GM19324 (cell line): Measurements from ENCODE around the gene TIPARP.

Experiments used
- ATAC-seq: cut with Tn5 transposase; IDR thresholded peaks from one replicate; pipeline ENCODE4 v1.9.1; 2021; ENCODE audit warnings: mild to moderate bottlenecking, moderate library complexity; ENCODE audit not compliant: unreplicated experiment, low FRiP score

The TIPARP gene

GRCh38 chr3:156674046-156674910, at the start of gene TIPARP:
TSS of gene TIPARP (plus strand) at chr3:156674590. CDS start at chr3:156677698, 3,108 bp downstream.
- peak; percentile 90 for ATAC-seq

GRCh38 chr3:156626104-156626503, 48.3 kb upstream of the TIPARP start:
- ATAC-seq, result no peak

GRCh38 chr3:156627946-156628569, 46.3 kb upstream of the TIPARP start:
- no peak for ATAC-seq

- ATAC-seq, result no peak
Measured at GRCh38 chr3:156628836-156629618, 45.4 kb upstream of the TIPARP start.

GRCh38 chr3:156630081-156630772, 44.2 kb upstream of the TIPARP start:
- ATAC-seq, result no peak

GRCh38 chr3:156630773-156631093, 43.7 kb upstream of the TIPARP start:
- no peak for ATAC-seq

GRCh38 chr3:156631323-156631722, 43.1 kb upstream of the TIPARP start:
- ATAC-seq, result no peak

GRCh38 chr3:156632601-156633000, 41.8 kb upstream of the TIPARP start:
- ATAC-seq, result no peak

- no peak for ATAC-seq
Measured at GRCh38 chr3:156633335-156633734, 41.1 kb upstream of the TIPARP start.

- ATAC-seq, result no peak
Measured at GRCh38 chr3:156635034-156635433, 39.4 kb upstream of the TIPARP start.

GRCh38 chr3:156635973-156636372, 38.4 kb upstream of the TIPARP start:
- no peak for ATAC-seq

- ATAC-seq, result no peak
Measured at GRCh38 chr3:156637480-156638022, 36.8 kb upstream of the TIPARP start.

- ATAC-seq, result no peak
Measured at GRCh38 chr3:156638271-156638670, 36.1 kb upstream of the TIPARP start.

- no peak for ATAC-seq
Measured at GRCh38 chr3:156639414-156640023, 34.9 kb upstream of the TIPARP start.

- ATAC-seq, result no peak
Measured at GRCh38 chr3:156641618-156641975, 32.8 kb upstream of the TIPARP start.

- ATAC-seq, result peak; percentile 26
Measured at GRCh38 chr3:156642750-156643728, 31.4 kb upstream of the TIPARP start.

- peak; percentile 83 for ATAC-seq
Measured at GRCh38 chr3:156643729-156644389, 30.5 kb upstream of the TIPARP start.

- ATAC-seq, result no peak
Measured at GRCh38 chr3:156644958-156645357, 29.4 kb upstream of the TIPARP start.
